HG03039 (cell line): Measurements from ENCODE around the gene AGO3.
"Not testable (repeated sequence)": the region's sequence is repeated elsewhere in the genome, so short reads cannot be mapped to it uniquely, and the experiment has no call there.

Source experiments
- ATAC-seq: cut with Tn5 transposase; IDR thresholded peaks from one replicate; pipeline ENCODE4 v1.9.1; 2021; ENCODE audit warnings: mild to moderate bottlenecking, moderate library complexity; ENCODE audit not compliant: unreplicated experiment

The AGO3 gene

DNA sequence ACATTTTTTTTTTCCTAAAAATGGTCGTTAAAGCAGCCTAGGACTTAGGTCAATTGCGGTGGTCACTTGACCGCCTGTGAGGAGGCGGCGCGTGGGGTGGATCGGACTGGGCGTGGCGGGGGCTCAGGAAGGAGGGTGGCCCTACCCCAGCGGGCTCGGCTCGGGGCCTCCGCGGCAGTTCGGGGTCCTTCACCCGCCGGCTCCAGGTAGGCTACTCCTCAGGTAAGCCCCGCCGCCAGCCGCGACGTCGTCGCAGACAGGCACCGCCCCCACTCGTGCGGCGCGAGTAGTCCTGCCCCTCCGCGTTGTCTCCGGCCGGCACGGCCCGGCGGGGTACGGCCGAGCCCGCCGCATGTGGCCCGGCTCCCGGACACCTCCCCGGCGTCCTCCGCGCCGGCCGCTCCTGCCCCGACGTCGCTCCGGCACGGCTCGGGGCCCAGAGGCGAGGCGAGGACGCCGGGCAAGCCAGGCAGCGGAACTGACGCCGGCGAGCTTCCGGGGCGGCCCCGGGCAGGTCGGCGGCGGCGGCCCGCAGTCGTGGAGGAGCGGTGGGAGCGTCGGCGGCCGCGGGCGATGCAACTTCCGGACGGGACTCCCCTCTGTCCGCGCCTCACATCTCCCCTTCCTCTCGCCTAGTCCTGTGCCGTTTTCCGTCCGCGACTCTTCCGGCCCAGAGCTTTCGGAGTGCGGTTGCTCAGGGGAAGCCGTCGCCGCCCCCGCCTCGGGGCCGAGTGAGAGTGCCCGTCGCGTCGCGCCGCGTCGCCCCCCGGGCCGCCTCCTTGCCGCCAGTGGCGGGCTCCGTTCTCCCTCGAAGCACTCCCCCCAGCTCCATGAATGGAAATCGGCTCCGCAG, at the start of gene AGO3:
Gene AGO3, plus strand, starts transcription at position 513 of the 853 bp plus-strand sequence. Its CDS starts 322 bp downstream, at position 835.
- ATAC-seq = peak; percentile 81

DNA sequence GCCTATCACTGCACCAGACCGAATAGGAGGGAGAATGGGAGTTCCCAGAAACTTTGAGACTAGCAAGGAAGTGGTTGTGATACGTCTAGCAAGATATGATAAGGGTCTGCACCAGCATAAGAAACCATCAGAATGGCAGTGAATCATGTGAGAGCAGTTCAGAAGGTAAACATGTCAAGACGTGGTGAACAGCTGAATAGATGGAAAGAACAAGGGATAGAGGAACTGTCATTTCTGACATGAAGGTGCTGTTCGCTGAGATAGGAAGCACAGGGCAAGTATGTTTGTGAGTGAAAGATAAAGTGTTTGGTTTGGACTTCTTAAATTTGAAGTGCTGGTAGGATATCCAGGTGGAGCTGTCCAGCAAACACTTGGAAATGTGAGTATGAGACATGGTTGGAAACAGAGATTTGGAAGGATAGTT, 49.0 kb upstream of the AGO3 start:
- no peak for ATAC-seq

DNA sequence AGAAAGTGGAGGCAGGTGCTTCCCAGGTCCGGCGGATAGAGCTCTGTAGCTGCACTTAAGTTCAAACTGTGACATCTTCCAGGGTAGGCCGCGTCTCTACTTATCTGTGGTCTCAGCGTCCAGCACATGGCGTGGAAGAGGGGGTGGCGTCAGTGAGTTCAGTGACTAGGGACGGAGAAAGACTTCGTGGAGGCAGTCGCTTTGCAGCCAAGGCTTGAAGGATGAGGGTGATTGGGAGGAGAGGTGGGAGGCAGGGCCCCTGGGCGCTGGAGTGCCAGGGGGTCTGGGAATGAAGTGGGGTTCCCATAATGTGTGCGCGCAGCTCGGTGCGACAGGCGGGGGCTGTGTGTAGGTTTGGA, 48.3 kb upstream of the AGO3 start:
- no peak for ATAC-seq

DNA sequence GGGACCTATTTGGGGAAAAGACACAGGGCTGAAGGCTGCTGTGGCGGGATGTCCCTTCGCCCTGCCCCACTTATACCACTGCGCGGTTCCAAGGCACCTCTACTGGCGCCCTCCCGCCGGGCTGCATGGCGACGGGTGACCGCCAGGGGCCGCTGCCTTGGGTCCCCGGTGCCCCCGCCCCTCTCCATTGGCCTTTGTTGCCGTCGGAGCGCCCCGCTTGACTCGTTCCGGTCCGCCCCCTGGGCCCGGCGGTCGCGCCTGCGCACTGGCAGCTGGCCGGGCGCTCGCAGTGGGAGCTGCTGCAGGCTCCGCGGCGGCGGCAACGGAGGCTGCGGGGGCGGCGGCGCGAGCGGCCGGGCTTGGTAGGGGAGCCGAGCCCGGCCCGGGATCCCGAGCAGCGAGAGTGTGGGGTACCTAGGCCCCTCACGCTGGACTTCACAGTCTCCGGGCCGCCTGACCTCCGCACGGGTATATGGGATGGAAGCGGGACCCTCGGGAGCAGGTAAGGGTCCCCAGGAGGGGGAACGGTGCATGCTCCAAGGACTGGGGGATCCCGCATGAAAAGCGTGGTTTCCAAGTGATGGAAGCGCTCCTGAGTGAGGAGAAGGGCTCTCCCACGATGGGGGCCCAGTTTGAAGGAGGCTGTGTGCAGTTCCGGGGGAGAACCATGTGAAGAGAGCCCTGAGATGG, 47.8 kb upstream of the AGO3 start, which contains the start of gene AGO1:
Gene AGO1, plus strand, starts transcription at position 265 of the 690 bp plus-strand sequence. Its CDS starts 213 bp downstream, at position 478.
- peak; percentile 77 for ATAC-seq

DNA sequence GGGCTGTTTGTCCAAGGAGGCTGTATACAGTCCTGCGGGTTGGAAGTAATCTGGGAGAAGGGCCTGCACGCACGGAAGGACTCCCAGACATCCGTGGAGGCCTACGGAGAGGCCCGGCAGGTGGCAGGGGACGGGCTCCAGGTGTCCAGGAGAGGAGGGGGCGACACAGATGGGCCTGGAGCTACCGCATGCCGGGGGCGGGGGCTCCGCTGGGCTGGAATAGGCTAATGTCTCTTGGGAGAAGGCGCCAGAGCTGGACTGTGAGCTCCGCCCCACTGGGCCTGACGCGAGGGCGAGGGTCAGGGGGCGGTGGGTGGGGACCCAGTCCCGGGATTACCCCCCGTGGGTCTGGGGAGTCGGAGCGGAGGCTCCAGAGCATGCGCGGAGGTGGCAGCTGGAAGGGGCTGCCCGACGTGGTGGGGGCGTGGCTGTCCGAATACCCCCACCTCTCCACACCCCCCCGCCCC, 47.2 kb upstream of the AGO3 start:
- peak; percentile 16 for ATAC-seq

DNA sequence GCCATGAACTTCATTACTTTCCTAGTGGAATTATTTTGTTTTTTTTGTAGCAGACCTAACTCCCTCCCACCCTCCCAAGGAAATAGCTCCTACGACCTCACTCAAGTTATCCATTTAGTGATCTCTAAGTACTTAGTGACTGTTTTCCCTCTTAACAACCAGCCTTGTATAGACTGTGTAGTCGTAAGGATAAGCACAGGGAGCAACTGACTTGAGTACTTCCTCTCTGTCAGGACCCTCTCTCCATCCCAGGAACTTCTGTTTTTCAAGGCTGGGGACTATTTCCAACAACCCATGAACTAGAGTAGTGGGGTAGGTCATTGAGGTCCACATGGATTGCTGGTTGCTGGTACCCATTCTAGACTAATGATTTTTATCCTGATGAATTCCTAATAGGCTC, 46.0 kb upstream of the AGO3 start:
- no peak for ATAC-seq

DNA sequence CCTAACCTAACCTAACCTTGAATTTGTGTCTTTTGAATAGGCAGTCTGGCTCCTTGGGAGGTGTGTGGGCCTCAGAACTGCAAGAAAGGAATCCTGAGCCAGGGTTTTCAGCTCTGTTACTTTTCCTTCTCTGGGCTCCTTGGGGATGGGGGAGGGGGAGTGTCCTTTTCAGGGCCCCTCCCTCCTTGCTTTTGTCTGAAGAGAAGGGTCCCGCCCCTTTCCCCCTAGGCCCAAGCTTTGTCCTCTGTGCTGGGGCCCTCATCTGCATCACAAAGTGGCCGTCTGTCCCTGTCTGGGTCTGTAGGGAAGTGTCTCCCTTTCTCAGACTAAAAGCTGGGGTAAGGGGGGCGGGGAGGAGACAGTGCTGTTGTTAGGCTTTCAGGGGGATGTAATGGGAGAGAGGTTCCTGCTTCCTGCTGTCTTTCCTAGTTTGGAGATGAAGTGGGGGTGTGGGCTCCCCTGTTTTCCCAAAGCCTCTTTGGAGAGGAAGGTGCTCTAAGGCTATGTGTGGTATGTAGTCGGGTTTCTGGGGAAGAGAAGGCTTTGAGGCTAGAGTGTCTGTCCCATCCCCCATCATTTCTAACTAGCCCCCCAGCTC, 44.8 kb upstream of the AGO3 start:
- ATAC-seq = no peak

DNA sequence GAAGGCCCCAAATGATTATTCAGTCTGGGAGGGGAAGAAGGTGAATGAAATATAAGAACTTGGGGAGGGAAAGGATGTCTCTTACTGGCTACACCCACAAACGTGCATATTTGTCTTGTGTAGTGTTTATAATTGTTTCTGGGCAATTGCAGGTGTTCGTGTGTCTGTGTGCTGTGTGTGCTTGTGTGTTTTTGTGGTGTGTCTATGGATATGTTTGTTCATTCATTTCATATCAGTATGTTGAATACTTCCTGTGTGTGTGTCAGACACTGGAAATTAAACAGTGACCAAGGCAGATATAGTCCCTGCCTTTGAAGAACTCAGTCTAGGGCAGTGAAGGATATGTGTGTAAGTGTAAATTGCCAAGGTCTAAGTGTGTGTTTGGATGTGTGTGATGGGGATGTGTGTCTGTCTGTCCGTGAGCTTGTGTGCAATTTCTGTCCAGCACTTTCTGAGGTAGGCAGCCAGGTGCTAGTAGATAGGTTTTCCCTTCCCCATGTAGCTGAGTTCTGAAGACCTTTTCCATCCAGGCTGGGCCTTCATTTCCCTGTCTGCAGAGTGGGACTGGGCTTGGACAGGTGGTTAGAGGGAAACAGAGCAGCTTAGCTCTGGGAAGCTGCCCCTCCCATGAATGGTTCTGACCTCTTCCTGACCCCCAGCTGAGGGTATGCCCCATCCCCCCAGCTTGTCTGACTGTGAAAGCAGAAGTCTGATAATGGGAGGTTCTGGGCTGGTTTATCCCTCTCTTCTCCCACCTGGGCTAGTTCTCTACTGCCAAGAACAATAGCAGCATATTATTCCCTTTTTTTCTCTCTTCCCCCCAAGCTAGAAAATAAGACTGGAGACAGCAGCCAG, 44.1 kb upstream of the AGO3 start:
- ATAC-seq = no peak

DNA sequence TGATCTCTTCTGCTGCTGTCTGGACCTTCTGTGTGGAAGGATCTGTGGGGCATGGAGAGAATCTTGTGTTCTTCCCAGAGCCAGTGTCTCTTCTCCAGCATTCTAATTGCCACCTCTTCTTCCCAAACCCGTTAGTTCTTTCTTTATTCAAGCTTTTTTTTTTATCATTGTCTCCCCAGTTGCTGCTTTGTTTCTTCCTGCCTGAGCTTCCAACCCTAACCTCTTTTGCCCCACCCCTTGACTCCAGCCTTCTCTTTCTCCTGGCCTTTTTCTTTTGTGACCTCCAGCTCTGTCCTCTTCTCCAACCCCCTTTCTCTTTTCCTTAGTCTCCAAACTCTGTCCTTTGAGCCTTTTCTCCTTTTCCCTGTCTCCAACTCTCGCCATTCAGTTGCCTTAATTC, 43.4 kb upstream of the AGO3 start:
- ATAC-seq = no peak

DNA sequence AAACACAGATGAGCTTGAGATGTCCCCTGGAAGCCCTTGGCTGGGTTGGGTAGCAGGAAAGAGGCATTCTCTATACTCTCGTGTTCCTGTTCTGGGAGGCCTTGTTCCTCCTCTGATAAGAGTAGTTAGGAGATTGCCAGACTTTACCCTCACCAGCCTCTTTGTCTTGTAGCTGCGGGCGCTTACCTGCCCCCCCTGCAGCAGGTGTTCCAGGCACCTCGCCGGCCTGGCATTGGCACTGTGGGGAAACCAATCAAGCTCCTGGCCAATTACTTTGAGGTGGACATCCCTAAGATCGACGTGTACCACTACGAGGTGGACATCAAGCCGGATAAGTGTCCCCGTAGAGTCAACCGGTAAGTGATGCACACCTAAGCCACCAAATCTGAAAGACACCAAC, 42.6 kb upstream of the AGO3 start:
- no peak for ATAC-seq

DNA sequence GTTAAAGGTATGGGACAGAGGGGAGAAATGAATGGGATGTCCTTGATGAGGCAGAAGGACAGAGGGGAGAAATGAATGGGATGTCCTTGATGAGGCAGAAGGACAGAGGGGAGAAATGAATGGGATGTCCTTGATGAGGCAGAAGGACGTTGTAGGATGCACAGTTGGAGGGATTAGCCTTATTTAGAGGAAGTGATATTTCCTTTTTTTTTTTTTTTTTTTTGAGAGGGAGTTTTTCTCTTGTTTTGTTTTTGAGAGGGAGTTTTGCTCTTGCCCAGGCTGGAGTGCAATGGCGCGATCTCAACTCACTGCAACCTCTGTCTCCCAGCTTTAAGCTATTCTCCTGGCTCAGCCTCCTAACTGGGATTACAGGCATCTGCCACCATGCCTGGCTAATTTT, 41.9 kb upstream of the AGO3 start:
- ATAC-seq = not testable (repeated sequence)

DNA sequence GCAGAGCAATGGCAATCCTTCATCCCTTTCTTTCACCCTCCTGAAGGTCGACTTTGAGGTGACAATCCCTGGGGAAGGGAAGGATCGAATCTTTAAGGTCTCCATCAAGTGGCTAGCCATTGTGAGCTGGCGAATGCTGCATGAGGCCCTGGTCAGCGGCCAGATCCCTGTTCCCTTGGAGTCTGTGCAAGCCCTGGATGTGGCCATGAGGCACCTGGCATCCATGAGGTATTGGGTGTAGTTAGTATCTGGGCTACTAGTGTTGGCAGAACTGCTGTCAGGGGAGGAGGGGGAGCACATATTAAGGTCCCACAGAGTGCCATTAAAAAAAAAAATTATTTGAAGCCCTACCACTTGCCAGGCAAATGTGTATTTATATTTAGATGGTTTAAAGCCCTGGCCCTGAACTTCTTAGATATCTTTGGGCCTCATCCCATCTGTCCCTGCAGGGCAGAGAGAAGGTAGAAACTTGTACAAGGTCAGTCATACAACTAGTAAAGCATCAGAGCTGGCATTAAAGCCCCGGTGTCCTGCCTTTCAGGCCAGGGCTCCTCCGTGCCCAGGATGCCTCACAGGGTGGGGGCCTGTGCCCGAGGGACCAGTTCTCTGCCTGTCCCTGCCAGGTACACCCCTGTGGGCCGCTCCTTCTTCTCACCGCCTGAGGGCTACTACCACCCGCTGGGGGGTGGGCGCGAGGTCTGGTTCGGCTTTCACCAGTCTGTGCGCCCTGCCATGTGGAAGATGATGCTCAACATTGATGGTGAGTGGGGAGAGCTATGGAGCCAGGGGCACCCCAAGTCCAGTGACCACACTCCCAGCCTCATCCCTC, 37.6 kb upstream of the AGO3 start:
- no peak for ATAC-seq

DNA sequence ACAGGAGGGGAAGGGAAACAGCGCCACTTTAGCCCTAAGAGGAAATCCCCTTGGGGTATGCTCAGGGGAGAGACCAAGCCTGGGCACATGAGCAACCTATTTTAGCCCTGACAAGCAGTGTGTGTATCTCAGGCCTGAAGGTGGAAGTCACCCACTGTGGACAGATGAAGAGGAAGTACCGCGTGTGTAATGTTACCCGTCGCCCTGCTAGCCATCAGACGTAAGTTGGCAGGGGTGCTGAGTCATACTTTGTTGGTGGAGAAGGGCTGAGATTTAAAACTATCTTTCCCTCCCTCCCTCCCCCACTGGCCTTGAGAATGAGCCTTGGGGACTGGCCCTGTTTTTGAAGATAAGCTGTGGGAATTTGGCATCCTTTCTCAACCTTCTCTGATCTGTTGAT, 36.7 kb upstream of the AGO3 start:
- ATAC-seq = peak; percentile 51

DNA sequence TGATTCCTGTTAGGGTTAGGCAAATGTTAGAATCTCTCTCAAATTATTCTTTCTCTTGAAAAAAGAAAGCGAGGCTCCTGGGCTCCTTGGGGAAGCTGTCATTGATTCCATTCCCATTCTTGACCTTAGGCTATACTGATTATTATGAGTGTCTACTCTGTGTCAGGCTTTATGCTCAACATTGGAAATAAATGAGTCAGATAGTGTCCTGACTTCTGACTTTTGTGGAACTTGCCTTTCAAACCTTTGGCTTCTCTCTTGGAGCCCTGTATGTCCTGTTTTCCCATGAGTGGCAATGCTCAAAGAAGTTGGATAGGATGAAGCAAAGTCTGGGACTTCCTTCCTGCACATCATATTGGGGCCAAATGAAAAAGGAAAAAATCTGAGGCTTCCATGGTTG, 36.2 kb upstream of the AGO3 start:
- no peak for ATAC-seq

DNA sequence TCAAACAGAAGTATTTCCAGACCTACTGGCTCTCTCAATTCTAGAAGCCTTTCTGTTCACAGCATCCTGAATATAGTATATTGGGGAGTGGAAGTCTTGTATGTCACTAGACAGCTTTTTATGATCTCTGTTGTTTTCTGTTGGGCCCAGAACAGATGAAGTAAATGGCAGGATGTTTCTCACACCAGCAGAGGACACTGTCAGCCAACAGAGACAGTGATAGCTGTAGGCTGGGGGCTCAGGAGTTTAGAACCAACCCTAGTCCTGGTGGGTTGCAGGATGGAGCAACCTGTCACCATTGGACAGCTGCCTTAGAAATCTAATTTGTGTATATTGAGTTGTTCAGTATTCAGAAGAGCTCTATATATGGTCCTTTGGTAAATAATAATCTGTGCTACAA, 31.0 kb upstream of the AGO3 start:
- ATAC-seq = no peak

DNA sequence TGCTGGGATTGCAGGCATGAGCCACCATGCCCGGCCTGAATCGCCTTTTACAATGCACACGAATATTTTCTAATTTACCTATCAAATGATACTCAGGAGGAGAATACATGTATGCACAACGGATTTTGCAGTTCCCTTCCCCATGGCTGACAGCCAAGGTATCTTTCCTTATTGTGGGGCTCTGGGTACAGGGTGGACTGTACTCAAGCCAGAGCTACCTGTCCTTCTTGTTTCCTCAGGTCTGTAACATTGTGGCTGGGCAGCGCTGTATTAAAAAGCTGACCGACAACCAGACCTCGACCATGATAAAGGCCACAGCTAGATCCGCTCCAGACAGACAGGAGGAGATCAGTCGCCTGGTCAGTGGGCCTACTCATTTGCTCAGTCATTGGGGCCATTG, 29.7 kb upstream of the AGO3 start:
- no peak for ATAC-seq

DNA sequence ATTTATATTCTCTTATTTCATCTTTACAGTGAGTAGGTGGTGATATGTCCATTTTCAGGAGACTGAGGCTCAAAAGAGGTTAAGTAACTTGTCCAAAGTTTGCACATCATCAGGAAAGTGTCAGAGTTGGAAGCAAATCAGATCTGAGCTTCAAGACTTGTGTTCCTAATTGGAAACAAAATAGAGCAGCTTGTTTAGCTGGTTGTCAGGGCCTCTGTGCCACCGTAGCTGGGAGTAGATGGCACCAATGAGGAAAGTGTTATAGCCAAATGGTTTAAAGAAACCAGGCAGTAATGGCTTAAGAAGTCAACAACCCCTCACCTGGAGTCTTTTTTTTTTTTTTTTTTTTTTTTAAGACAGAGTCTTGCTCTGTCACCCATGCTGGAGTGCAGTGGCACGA, 28.2 kb upstream of the AGO3 start:
- no peak for ATAC-seq

DNA sequence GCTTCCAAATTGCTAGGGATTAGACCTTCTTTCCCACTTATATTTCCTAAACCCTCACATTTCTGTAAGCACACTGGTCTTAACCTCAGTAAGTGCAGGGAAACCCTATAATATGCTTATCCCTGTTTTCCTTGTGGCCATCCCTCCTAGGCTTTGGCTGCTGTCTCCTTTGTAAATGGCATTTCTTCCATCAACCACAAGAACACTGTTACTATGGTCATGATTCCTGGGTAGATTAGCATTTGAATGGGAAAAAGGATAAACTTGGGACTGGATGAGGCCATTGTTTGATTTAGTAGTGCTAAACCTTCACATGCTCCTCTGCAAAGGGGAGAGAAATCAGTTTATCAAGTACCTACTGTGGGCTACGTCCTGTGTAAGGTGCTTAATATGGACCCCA, 16.2 kb upstream of the AGO3 start:
- no peak for ATAC-seq

DNA sequence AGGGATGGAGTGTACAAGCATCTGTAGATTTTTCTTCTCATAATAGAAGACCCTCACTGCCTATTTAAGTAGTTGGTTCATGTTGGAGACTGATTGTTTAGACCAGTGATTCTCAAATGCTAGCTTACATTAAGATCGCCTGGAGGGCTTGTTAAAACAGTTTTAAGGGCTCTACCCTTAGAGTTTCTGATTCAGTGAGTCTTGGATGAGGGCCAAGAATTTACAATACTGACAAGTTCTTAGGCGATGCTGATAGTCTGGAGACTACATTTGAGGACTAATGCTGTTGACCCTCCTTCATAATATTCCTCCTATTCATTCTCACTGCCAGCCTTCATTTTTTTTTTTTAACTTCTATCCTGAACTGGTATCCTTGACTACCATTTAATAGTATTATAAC, 15.2 kb upstream of the AGO3 start:
- ATAC-seq = no peak

DNA sequence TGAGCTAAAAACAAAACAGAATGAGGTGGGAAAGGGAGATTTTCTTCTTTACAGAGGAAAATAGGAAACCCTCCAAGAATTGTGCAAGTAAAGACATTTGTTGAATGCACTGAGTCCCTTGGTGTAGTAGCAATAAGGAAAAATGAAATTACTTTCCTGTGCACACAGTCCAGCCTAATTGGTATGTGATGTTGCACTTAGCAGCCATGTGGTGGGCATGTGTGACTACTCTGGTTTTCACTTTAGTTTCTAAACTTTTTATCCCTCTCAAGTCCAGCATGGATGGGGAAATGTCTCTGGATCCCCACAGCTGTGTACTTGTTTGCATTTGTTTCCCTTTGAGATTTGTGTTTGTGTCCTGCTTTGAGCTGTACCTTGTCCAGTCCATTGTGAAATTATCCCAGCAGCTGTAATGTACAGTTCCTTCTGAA, 7.1 kb upstream of the AGO3 start:
- ATAC-seq = no peak
